WTC11 (cell line): Measurements from ENCODE around the gene PTPN2. TPM values are rescaled to one million over a fixed set of nuclear protein-coding genes. Genes with fewer than 3 reads are reported as not detected.

ENCODE experiments used
- ATAC-seq: fragments of 200-7000 bp; cut with Tn5 transposase; 2 replicates; pipeline ENCODE4 v1.10.0; 2021; ENCODE audit warnings: mild to moderate bottlenecking, moderate library complexity
- CTCF ChIA-PET: fragments of 300-600 bp; sonication (Branson Sonifier 250); formaldehyde crosslinking; loops from one replicate; lab custom pipeline; 2021; ENCODE audit warnings: antibody characterized with exemption; lab: Charles Lee
- POLR2A ChIA-PET: fragments of 350-600 bp; sonication (Branson Sonifier 250); formaldehyde crosslinking; loops from one replicate; lab custom pipeline; 2021; ENCODE audit warnings: antibody characterized with exemption; lab: Charles Lee
- DNase-seq: peaks from one replicate; pipeline ENCODE4 v3.0.0; 2021; ENCODE audit warnings: low spot score
- H3K27ac Mint-ChIP-seq: 2 replicates; pipeline ENCODE4 v1.8.0; 2021; ENCODE audit warnings: mixed read lengths
- H3K27me3 Mint-ChIP-seq: 2 replicates; pipeline ENCODE4 v1.8.0; 2021; ENCODE audit warnings: low read depth, mild to moderate bottlenecking, moderate library complexity, mixed read lengths
- H3K36me3 Mint-ChIP-seq: 2 replicates; pipeline ENCODE4 v1.8.0; 2021; ENCODE audit warnings: mixed read lengths
- H3K4me1 Mint-ChIP-seq: 2 replicates; pipeline ENCODE4 v1.8.0; 2022; ENCODE audit warnings: mixed read lengths
- H3K4me3 Mint-ChIP-seq: 2 replicates; pipeline ENCODE4 v1.8.0; 2021; ENCODE audit warnings: mild to moderate bottlenecking, moderate library complexity, mixed read lengths
- H3K9me3 Mint-ChIP-seq: 2 replicates; pipeline ENCODE4 v1.8.0; 2021; ENCODE audit warnings: mixed read lengths
- CTCF ChIP-seq: fragments of 200-600 bp; IDR thresholded peaks from 2 replicates; pipeline ENCODE4 v1.8.0; 2022; ENCODE audit warnings: antibody characterized with exemption
- EMX1 ChIP-seq: fragments of 250-450 bp; sonication (Bioruptor Pico); IDR thresholded peaks from 2 replicates; pipeline ENCODE4 v1.8.0; 2021; ENCODE audit warnings: mild to moderate bottlenecking
- FOXK1 ChIP-seq: sonication (generic); formaldehyde crosslinking; IDR thresholded peaks from 2 replicates; pipeline ENCODE4 v1.8.0; 2022; ENCODE audit warnings: mild to moderate bottlenecking, moderate library complexity, missing genetic modification reagents
- FOXP1 ChIP-seq: sonication (generic); formaldehyde crosslinking; IDR thresholded peaks from 2 replicates; pipeline ENCODE4 v1.8.0; 2022; ENCODE audit warnings: missing genetic modification reagents, mild to moderate bottlenecking, moderate library complexity, borderline replicate concordance
- GABPB1 ChIP-seq: sonication (generic); formaldehyde crosslinking; IDR thresholded peaks from 2 replicates; pipeline ENCODE4 v1.8.1; 2023; ENCODE audit warnings: mild to moderate bottlenecking, missing genetic modification reagents
- GTF2I ChIP-seq: fragments of 250-450 bp; sonication (Bioruptor Pico); conservative IDR thresholded peaks from 2 replicates; pipeline ENCODE4 v1.4.0; 2021; ENCODE audit warnings: mild to moderate bottlenecking
- JUN ChIP-seq: sonication (generic); formaldehyde crosslinking; IDR thresholded peaks from 2 replicates; pipeline ENCODE4 v1.8.0; 2023; ENCODE audit warnings: mild to moderate bottlenecking, missing genetic modification reagents
- KAT7 ChIP-seq: sonication (generic); formaldehyde crosslinking; IDR thresholded peaks from 2 replicates; pipeline ENCODE4 v1.8.1; 2023; ENCODE audit warnings: missing genetic modification reagents, mild to moderate bottlenecking, borderline replicate concordance
- NFATC4 ChIP-seq: fragments of 250-450 bp; sonication (Bioruptor Pico); IDR thresholded peaks from 2 replicates; pipeline ENCODE4 v1.9.0; 2021; ENCODE audit warnings: mild to moderate bottlenecking
- OVOL2 ChIP-seq: fragments of 250-450 bp; sonication (Bioruptor Pico); IDR thresholded peaks from 2 replicates; pipeline ENCODE4 v1.9.0; 2021; ENCODE audit warnings: mild to moderate bottlenecking, borderline replicate concordance
- PRRX2 ChIP-seq: fragments of 250-450 bp; sonication (Bioruptor Pico); IDR thresholded peaks from 2 replicates; pipeline ENCODE4 v1.8.0; 2021; ENCODE audit warnings: mild to moderate bottlenecking
- RELA ChIP-seq: sonication (generic); formaldehyde crosslinking; IDR thresholded peaks from 2 replicates; pipeline ENCODE4 v1.8.1; 2022; ENCODE audit warnings: missing genetic modification reagents, mild to moderate bottlenecking, borderline replicate concordance
- SOX15 ChIP-seq: fragments of 250-450 bp; sonication (Bioruptor Pico); IDR thresholded peaks from 2 replicates; pipeline ENCODE4 v1.9.0; 2021; ENCODE audit warnings: mild to moderate bottlenecking
- SP1 ChIP-seq: sonication (generic); formaldehyde crosslinking; conservative IDR thresholded peaks from 2 replicates; pipeline ENCODE4 v1.8.1; 2022; ENCODE audit warnings: missing genetic modification reagents
- TP53 ChIP-seq: sonication (generic); formaldehyde crosslinking; IDR thresholded peaks from 2 replicates; pipeline ENCODE4 v1.8.1; 2023; ENCODE audit warnings: mild to moderate bottlenecking, missing genetic modification reagents
- USF1 ChIP-seq: sonication (generic); formaldehyde crosslinking; IDR thresholded peaks from 2 replicates; pipeline ENCODE4 v1.8.0; 2022; ENCODE audit warnings: mild to moderate bottlenecking, missing genetic modification reagents
- total RNA-seq: library from RNA; stranded (reverse); gene quantifications from 3 replicates; pipeline ENCODE4 v1.2.3, GENCODE V29; 2021
- TF ChIP-seq, protein P1 (sequence below): sonication (generic); formaldehyde crosslinking; IDR thresholded peaks from 2 replicates; pipeline ENCODE4 v1.8.1; 2023; ENCODE audit warnings: mild to moderate bottlenecking, missing genetic modification reagents
- TF ChIP-seq, protein P2 (sequence below): sonication (generic); formaldehyde crosslinking; IDR thresholded peaks from 2 replicates; pipeline ENCODE4 v1.8.0; 2023; ENCODE audit warnings: missing genetic modification reagents
- TF ChIP-seq, protein P3 (sequence below): sonication (generic); formaldehyde crosslinking; IDR thresholded peaks from 2 replicates; pipeline ENCODE4 v1.8.1; 2023; ENCODE audit warnings: mild to moderate bottlenecking, missing genetic modification reagents, moderate library complexity
- TF ChIP-seq, protein P4 (sequence below): fragments of 250-450 bp; sonication (Bioruptor Pico); IDR thresholded peaks from 2 replicates; pipeline ENCODE4 v1.9.0; 2021; ENCODE audit warnings: moderate library complexity, mild to moderate bottlenecking, inconsistent platforms, borderline replicate concordance
- TF ChIP-seq, protein P5 (sequence below): fragments of 250-450 bp; sonication (Bioruptor Pico); IDR thresholded peaks from 2 replicates; pipeline ENCODE4 v1.8.0; 2021; ENCODE audit warnings: mild to moderate bottlenecking

Gene PTPN2
- total RNA-seq, 1 experiment from 2014 or later = 37.7 TPM

GRCh38 chr18:12924616-12925015 lies 40.6 kb upstream of the PTPN2 start:
- Mint-ChIP-seq H3K4me1 (no peaks in the 10 kb centered on the region), H3K27ac (no peak overlapping the region), H3K4me3 (no peak overlapping the region), H3K36me3 (no peaks in the 10 kb centered on the region), H3K27me3 (no peaks in the 10 kb centered on the region), H3K9me3 (no peaks in the 10 kb centered on the region)
- TF ChIP-seq FOXK1 (CRISPR knock-in tag) (no peak), KAT7 (CRISPR knock-in tag) (no peak), NFATC4 (CRISPR knock-in tag) (no peak), EMX1 (CRISPR knock-in tag) (no peak), GTF2I (CRISPR knock-in tag) (no peak), OVOL2 (CRISPR knock-in tag) (no peak), RELA (CRISPR knock-in tag) (no peak), USF1 (no peak), CTCF (no peak), SP1 (no peak)
- TF ChIP-seq, protein P1, sequence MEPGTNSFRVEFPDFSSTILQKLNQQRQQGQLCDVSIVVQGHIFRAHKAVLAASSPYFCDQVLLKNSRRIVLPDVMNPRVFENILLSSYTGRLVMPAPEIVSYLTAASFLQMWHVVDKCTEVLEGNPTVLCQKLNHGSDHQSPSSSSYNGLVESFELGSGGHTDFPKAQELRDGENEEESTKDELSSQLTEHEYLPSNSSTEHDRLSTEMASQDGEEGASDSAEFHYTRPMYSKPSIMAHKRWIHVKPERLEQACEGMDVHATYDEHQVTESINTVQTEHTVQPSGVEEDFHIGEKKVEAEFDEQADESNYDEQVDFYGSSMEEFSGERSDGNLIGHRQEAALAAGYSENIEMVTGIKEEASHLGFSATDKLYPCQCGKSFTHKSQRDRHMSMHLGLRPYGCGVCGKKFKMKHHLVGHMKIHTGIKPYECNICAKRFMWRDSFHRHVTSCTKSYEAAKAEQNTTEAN (CRISPR knock-in tag) = no peak
- TF ChIP-seq, protein P2, sequence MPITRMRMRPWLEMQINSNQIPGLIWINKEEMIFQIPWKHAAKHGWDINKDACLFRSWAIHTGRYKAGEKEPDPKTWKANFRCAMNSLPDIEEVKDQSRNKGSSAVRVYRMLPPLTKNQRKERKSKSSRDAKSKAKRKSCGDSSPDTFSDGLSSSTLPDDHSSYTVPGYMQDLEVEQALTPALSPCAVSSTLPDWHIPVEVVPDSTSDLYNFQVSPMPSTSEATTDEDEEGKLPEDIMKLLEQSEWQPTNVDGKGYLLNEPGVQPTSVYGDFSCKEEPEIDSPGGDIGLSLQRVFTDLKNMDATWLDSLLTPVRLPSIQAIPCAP (CRISPR knock-in tag) = no peak
- DNase-seq = no peak
- ChIA-PET POLR2A (no interaction called here), CTCF (interaction anchor here (0.9 kb wide), 1 partner anchor 10 kb away, joined by 4 read pairs; no protein-coding TSS in a partner anchor)
- ATAC-seq = no peak

DNA sequence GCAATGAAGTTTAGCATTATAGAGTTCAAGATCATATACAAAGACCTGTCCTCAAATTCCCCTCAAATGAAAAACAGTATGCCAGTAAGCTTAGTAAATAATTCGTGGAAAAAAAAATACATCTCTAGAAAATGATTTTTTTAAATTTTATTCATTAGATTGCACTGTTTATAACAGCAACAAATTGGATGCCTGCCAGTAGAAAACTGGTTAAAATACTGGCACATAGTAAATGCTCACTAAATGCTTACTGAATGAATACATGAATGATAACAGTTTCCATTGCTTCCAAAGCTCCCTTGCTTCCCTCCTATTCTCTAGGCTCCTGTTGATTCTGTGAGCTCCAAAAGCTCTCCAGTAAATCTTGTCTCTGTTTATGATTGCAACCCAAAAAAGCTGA lies 38.2 kb upstream of the PTPN2 start:
- Mint-ChIP-seq H3K27me3 (no peaks in the 10 kb centered on the region), H3K9me3 (no peaks in the 10 kb centered on the region), H3K36me3 (no peaks in the 10 kb centered on the region), H3K4me1 (no peaks in the 10 kb centered on the region), H3K4me3 (no peak overlapping the region), H3K27ac (no peak overlapping the region)
- ATAC-seq = no peak
- ChIA-PET CTCF (interaction anchor here (1.4 kb wide), 1 partner anchor 11 kb away, joined by 5 read pairs; no protein-coding TSS in a partner anchor), POLR2A (no interaction called here)
- TF ChIP-seq, protein P3, sequence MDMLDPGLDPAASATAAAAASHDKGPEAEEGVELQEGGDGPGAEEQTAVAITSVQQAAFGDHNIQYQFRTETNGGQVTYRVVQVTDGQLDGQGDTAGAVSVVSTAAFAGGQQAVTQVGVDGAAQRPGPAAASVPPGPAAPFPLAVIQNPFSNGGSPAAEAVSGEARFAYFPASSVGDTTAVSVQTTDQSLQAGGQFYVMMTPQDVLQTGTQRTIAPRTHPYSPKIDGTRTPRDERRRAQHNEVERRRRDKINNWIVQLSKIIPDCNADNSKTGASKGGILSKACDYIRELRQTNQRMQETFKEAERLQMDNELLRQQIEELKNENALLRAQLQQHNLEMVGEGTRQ (CRISPR knock-in tag) = no peak
- TF ChIP-seq GABPB1 (CRISPR knock-in tag) (no peak), FOXP1 (CRISPR knock-in tag) (no peak), PRRX2 (CRISPR knock-in tag) (no peak), JUN (CRISPR knock-in tag) (no peak)
- TF ChIP-seq, protein P4, sequence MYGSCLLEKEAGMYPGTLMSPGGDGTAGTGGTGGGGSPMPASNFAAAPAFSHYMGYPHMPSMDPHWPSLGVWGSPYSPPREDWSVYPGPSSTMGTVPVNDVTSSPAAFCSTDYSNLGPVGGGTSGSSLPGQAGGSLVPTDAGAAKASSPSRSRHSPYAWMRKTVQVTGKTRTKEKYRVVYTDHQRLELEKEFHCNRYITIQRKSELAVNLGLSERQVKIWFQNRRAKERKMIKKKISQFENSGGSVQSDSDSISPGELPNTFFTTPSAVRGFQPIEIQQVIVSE (CRISPR knock-in tag) = no peak
- no peak for DNase-seq

DNA sequence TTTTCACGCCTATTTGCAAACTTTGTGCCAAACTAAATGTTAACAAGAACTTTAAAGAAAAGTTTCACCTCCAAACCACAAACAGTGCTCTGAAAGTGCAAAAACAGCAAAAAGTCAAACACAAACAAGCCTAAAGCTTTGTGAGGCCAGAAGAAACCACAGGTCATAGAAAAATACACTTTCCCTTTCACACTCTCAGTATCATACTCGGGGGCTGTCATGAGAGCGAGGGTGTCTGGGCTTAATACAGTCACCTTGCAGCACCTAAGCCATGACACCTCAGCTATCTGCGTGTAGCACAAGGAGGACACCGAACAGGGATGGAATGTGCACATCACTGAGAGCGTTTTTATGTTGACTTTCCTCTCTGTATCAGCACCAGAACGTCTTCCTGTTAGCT lies 37.1 kb upstream of the PTPN2 start:
- DNase-seq (no peak), ATAC-seq (no peak)
- Mint-ChIP-seq H3K4me3 (no peak overlapping the region), H3K4me1 (no peaks in the 10 kb centered on the region), H3K36me3 (no peaks in the 10 kb centered on the region), H3K9me3 (no peaks in the 10 kb centered on the region), H3K27me3 (no peaks in the 10 kb centered on the region), H3K27ac (no peak overlapping the region)
- CTCF ChIA-PET = interaction anchor here (0.6 to 1.4 kb wide), 3 partner anchors 9 to 102 kb away, joined by 4 to 5 read pairs (median 4); no protein-coding TSS in a partner anchor
- no peak for TF ChIP-seq KAT7 (CRISPR knock-in tag)
- TF ChIP-seq TP53 (CRISPR knock-in tag) = no peak
- no peak for TF ChIP-seq SOX15 (CRISPR knock-in tag)
- TF ChIP-seq, protein P2 (CRISPR knock-in tag) = no peak
- TF ChIP-seq, protein P5, sequence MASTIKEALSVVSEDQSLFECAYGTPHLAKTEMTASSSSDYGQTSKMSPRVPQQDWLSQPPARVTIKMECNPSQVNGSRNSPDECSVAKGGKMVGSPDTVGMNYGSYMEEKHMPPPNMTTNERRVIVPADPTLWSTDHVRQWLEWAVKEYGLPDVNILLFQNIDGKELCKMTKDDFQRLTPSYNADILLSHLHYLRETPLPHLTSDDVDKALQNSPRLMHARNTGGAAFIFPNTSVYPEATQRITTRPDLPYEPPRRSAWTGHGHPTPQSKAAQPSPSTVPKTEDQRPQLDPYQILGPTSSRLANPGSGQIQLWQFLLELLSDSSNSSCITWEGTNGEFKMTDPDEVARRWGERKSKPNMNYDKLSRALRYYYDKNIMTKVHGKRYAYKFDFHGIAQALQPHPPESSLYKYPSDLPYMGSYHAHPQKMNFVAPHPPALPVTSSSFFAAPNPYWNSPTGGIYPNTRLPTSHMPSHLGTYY (CRISPR knock-in tag) = no peak
- TF ChIP-seq PRRX2 (CRISPR knock-in tag) = no peak
- TF ChIP-seq, protein P3 (CRISPR knock-in tag) = no peak
- POLR2A ChIA-PET = no interaction called here
